Esophagus (tissue), 2 donors: ENCODE measurements around the gene OR2M3. TPM values are rescaled to one million over a fixed set of nuclear protein-coding genes. Genes with fewer than 3 reads are reported as not detected.

Source experiments
- polyA plus RNA-seq, 2 donors: library from polyadenylated mRNA; stranded (reverse); fragments of 200-250 nt; gene quantifications; one replicate each; pipeline ENCODE4 v1.2.3, GENCODE V29; 2013
- donor health status: healthy with polysubstance abuse.
- donor health status: Bipolar disorder and iron deficiency.

Gene OR2M3
- polyA plus RNA-seq, 2 donors = not detected

Other genes starting within 250 kb of the OR2M3 start
- gene OR2L8, start 248.4 kb upstream of the OR2M3 start, polyA plus RNA-seq = not detected
- gene OR2AK2, start 232.0 kb upstream of the OR2M3 start, polyA plus RNA-seq = not detected
- not detected for gene OR2L5, start 183.6 kb upstream of the OR2M3 start, polyA plus RNA-seq
- gene OR2L2, start 167.2 kb upstream of the OR2M3 start, polyA plus RNA-seq = not detected
- gene OR2L3, start 150.4 kb upstream of the OR2M3 start, polyA plus RNA-seq = not detected
- gene OR2L13, start 102.1 kb upstream of the OR2M3 start, polyA plus RNA-seq = not detected
- gene OR2M5, start 52.1 kb upstream of the OR2M3 start, polyA plus RNA-seq = not detected
- not detected for gene OR2M2, start 22.4 kb upstream of the OR2M3 start, polyA plus RNA-seq
- gene OR2M4, start 34.2 kb downstream of the OR2M3 start, polyA plus RNA-seq = not detected
- gene OR2T33, start 80.7 kb downstream of the OR2M3 start, polyA plus RNA-seq = not detected
- gene OR2T12, start 106.2 kb downstream of the OR2M3 start, polyA plus RNA-seq = not detected
- not detected for gene OR2M7, start 127.3 kb downstream of the OR2M3 start, polyA plus RNA-seq
- not detected for gene OR14C36, start 151.5 kb downstream of the OR2M3 start, polyA plus RNA-seq
- gene OR2T4, start 164.4 kb downstream of the OR2M3 start, polyA plus RNA-seq = not detected
- not detected for gene OR2T6, start 178.5 kb downstream of the OR2M3 start, polyA plus RNA-seq
- not detected for gene OR2T1, start 205.8 kb downstream of the OR2M3 start, polyA plus RNA-seq
- gene OR2T2, start 248.4 kb downstream of the OR2M3 start, polyA plus RNA-seq = not detected